C4-2B (cell line): ENCODE measurements around the gene CD3E.

ENCODE experiments used
- ZFX ChIP-seq: fragments of 450-650 bp; IDR thresholded peaks from 2 replicates; pipeline ENCODE4 v1.6.1; 2017
- TF ChIP-seq, protein P1 (sequence below): fragments of 450-650 bp; conservative IDR thresholded peaks from 2 replicates; pipeline ENCODE4 v1.5.1; 2017; ENCODE audit warnings: mild to moderate bottlenecking

- TF ChIP-seq, protein P1, sequence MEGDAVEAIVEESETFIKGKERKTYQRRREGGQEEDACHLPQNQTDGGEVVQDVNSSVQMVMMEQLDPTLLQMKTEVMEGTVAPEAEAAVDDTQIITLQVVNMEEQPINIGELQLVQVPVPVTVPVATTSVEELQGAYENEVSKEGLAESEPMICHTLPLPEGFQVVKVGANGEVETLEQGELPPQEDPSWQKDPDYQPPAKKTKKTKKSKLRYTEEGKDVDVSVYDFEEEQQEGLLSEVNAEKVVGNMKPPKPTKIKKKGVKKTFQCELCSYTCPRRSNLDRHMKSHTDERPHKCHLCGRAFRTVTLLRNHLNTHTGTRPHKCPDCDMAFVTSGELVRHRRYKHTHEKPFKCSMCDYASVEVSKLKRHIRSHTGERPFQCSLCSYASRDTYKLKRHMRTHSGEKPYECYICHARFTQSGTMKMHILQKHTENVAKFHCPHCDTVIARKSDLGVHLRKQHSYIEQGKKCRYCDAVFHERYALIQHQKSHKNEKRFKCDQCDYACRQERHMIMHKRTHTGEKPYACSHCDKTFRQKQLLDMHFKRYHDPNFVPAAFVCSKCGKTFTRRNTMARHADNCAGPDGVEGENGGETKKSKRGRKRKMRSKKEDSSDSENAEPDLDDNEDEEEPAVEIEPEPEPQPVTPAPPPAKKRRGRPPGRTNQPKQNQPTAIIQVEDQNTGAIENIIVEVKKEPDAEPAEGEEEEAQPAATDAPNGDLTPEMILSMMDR = no peak
- TF ChIP-seq ZFX = no peak
Observed at GRCh38 chr11:118340449-118340848, 35.9 kb downstream of the CD3E start.
